Choroid plexus epithelial cell (primary cell): ENCODE results near the gene SMAD4.
A peak's percentile ranks its signal among the peaks of the same experiment; 100 is the strongest.

Experiments
- DNase-seq: peaks from one replicate; pipeline ENCODE4 v3.0.0-alpha.2; 2010; ENCODE audit warnings: low read depth
- H3K4me3 ChIP-seq: 2 replicates; pipeline ENCODE4 v1.5.1; 2011; ENCODE audit warnings: low read depth, mild to moderate bottlenecking, control low read depth, low read length, moderate library complexity
- CTCF ChIP-seq: conservative IDR thresholded peaks from 2 replicates; pipeline ENCODE4 v1.5.1; 2011; ENCODE audit warnings: low read depth, mild to moderate bottlenecking, control low read depth, inconsistent platforms, low read length, moderate library complexity

Gene SMAD4

GRCh38 chr18:51066273-51066672 lies 36.3 kb downstream of the SMAD4 start:
- H3K4me3 ChIP-seq: no peak overlapping the region
- no peak for TF ChIP-seq CTCF
- DNase-seq: peak; percentile 87

- H3K4me3 ChIP-seq: no peak overlapping the region
- TF ChIP-seq CTCF: no peak
- DNase-seq: peak; percentile 70
Measured at GRCh38 chr18:51068105-51068504, 38.1 kb downstream of the SMAD4 start.

- no peak for TF ChIP-seq CTCF
- DNase-seq: no peak
- H3K4me3 ChIP-seq: no peak overlapping the region
Measured at GRCh38 chr18:51069885-51070284, 39.9 kb downstream of the SMAD4 start.

- DNase-seq: peak; percentile 93
- TF ChIP-seq CTCF: no peak
- no peak overlapping the region for H3K4me3 ChIP-seq
Measured at GRCh38 chr18:51070545-51070944, 40.5 kb downstream of the SMAD4 start.

- TF ChIP-seq CTCF: no peak
- no peak for DNase-seq
- no peak overlapping the region for H3K4me3 ChIP-seq
Measured at GRCh38 chr18:51072586-51073313, 42.7 kb downstream of the SMAD4 start.

GRCh38 chr18:51074605-51075004 lies 44.6 kb downstream of the SMAD4 start:
- H3K4me3 ChIP-seq: no peak overlapping the region
- TF ChIP-seq CTCF: no peak
- no peak for DNase-seq

GRCh38 chr18:51076503-51076902 lies 46.5 kb downstream of the SMAD4 start:
- TF ChIP-seq CTCF: no peak
- DNase-seq: no peak
- H3K4me3 ChIP-seq: no peak overlapping the region
